HEK293 (cell line): Measurements from ENCODE around the gene CTNNBL1.
A peak's percentile ranks its signal among the peaks of the same experiment; 100 is the strongest.

ENCODE experiments used
- CTCF ChIA-PET: fragments of 350-600 bp; formaldehyde crosslinking; extraction: SDS; loops from one replicate; lab custom pipeline; 2021; ENCODE audit warnings: antibody characterized with exemption; lab: Yijun Ruan, JAX
- POLR2A ChIA-PET: fragments of 300-600 bp; formaldehyde crosslinking; extraction: SDS; loops from one replicate; lab custom pipeline; 2020; ENCODE audit warnings: antibody characterized with exemption, inconsistent platforms; lab: Yijun Ruan, JAX
- H3K27ac ChIP-seq: fragments of 200-500 bp; sonication (Bioruptor generic); 2 replicates; pipeline ENCODE4 v1.5.1; 2014; ENCODE audit warnings: low read depth, low read length, control low read depth, inconsistent platforms; ENCODE audit errors: extremely low read depth
- H3K36me3 ChIP-seq, 2 experiments: fragments of 200-500 bp in 1 of 2; sonication (Bioruptor generic) in 1 of 2; 1 replicate in 1 of 2; 2 replicates in 1 of 2; pipeline ENCODE4 v1.5.1; 2014 to 2017; ENCODE audit warnings: inconsistent platforms in 2 of 2, low read length in 2 of 2; ENCODE audit not compliant: control insufficient read depth in 2 of 2, insufficient read depth in 1 of 2
- H3K4me1 ChIP-seq: fragments of 200-500 bp; sonication (Bioruptor generic); 2 replicates; pipeline ENCODE4 v1.5.1; 2014; ENCODE audit warnings: mild to moderate bottlenecking, low read length, inconsistent platforms; ENCODE audit not compliant: control insufficient read depth, insufficient read depth
- H3K4me3 ChIP-seq: 2 replicates; pipeline ENCODE4 v1.5.1; 2011; ENCODE audit warnings: low read depth, mild to moderate bottlenecking, control low read depth, low read length, moderate library complexity
- H3K9me3 ChIP-seq: fragments of 200-500 bp; sonication (Bioruptor generic); 2 replicates; pipeline ENCODE4 v1.5.1; 2014; ENCODE audit warnings: low read depth, low read length, inconsistent platforms; ENCODE audit not compliant: control insufficient read depth, insufficient read depth
- CTCF ChIP-seq: fragments of 450-650 bp; formaldehyde crosslinking; IDR thresholded peaks from 2 replicates; pipeline ENCODE4 v1.5.1; 2016; ENCODE audit warnings: missing biosample characterization, missing genetic modification characterization
- SCRT1 ChIP-seq: fragments of 450-650 bp; formaldehyde crosslinking; IDR thresholded peaks from 2 replicates; pipeline ENCODE4 v1.5.1; 2016; ENCODE audit warnings: missing biosample characterization, missing genetic modification characterization, borderline replicate concordance
- TCF7L2 ChIP-seq: IDR thresholded peaks from 2 replicates; pipeline ENCODE4 v1.6.1; 2011; ENCODE audit warnings: low read depth, mild to moderate bottlenecking, inconsistent platforms, low read length, moderate library complexity, borderline replicate concordance
- YY2 ChIP-seq: fragments of 450-650 bp; formaldehyde crosslinking; IDR thresholded peaks from 2 replicates; pipeline ENCODE4 v1.5.1; 2016; ENCODE audit warnings: missing biosample characterization, missing genetic modification characterization
- ZBTB8A ChIP-seq: fragments of 450-650 bp; formaldehyde crosslinking; IDR thresholded peaks from 2 replicates; pipeline ENCODE4 v1.5.1; 2016; ENCODE audit warnings: missing biosample characterization, missing genetic modification characterization
- ZNF112 ChIP-seq: fragments of 450-650 bp; formaldehyde crosslinking; IDR thresholded peaks from 2 replicates; pipeline ENCODE4 v1.5.0; 2017; ENCODE audit warnings: missing biosample characterization, missing genetic modification characterization
- ZNF140 ChIP-seq: fragments of 450-650 bp; formaldehyde crosslinking; IDR thresholded peaks from 2 replicates; pipeline ENCODE4 v1.5.1; 2016; ENCODE audit warnings: missing biosample characterization, missing genetic modification characterization
- ZNF146 ChIP-seq: fragments of 450-650 bp; formaldehyde crosslinking; IDR thresholded peaks from 2 replicates; pipeline ENCODE4 v1.5.1; 2016; ENCODE audit warnings: missing biosample characterization, missing genetic modification characterization
- ZNF221 ChIP-seq: fragments of 450-650 bp; formaldehyde crosslinking; IDR thresholded peaks from 2 replicates; pipeline ENCODE4 v1.5.1; 2017; ENCODE audit warnings: missing biosample characterization, missing genetic modification characterization, borderline replicate concordance
- ZNF335 ChIP-seq: fragments of 450-650 bp; formaldehyde crosslinking; conservative IDR thresholded peaks from 2 replicates; pipeline ENCODE4 v1.5.1; 2016; ENCODE audit warnings: missing biosample characterization, missing genetic modification characterization
- ZNF341 ChIP-seq: fragments of 450-650 bp; formaldehyde crosslinking; IDR thresholded peaks from 2 replicates; pipeline ENCODE4; 2016; ENCODE audit warnings: low read depth, missing biosample characterization, missing genetic modification characterization
- ZNF404 ChIP-seq: fragments of 450-650 bp; formaldehyde crosslinking; IDR thresholded peaks from 2 replicates; pipeline ENCODE4 v1.5.1; 2017; ENCODE audit warnings: missing biosample characterization, missing genetic modification characterization
- ZNF510 ChIP-seq: fragments of 450-650 bp; formaldehyde crosslinking; IDR thresholded peaks from 2 replicates; pipeline ENCODE4 v1.5.1; 2018; ENCODE audit warnings: mild to moderate bottlenecking, missing genetic modification characterization, missing biosample characterization; ENCODE audit not compliant: insufficient replicate concordance
- ZNF610 ChIP-seq: fragments of 450-650 bp; formaldehyde crosslinking; IDR thresholded peaks from 2 replicates; pipeline ENCODE4 v1.5.1; 2016; ENCODE audit warnings: missing biosample characterization, missing genetic modification characterization, borderline replicate concordance
- ZNF664 ChIP-seq: fragments of 450-650 bp; formaldehyde crosslinking; IDR thresholded peaks from 2 replicates; pipeline ENCODE4 v1.5.1; 2016; ENCODE audit warnings: missing biosample characterization, missing genetic modification characterization
- ZNF747 ChIP-seq: fragments of 450-650 bp; formaldehyde crosslinking; IDR thresholded peaks from 2 replicates; pipeline ENCODE4 v1.5.1; 2016; ENCODE audit warnings: missing biosample characterization, missing genetic modification characterization
- TF ChIP-seq, protein P1 (sequence below): fragments of 450-650 bp; formaldehyde crosslinking; IDR thresholded peaks from 2 replicates; pipeline ENCODE4 v1.5.1; 2017; ENCODE audit warnings: missing biosample characterization, missing genetic modification characterization
- TF ChIP-seq, protein P2 (sequence below): fragments of 450-650 bp; formaldehyde crosslinking; IDR thresholded peaks from 2 replicates; pipeline ENCODE4 v1.5.1; 2017; ENCODE audit warnings: missing biosample characterization, missing genetic modification characterization
- TF ChIP-seq, protein P3 (sequence below): fragments of 450-650 bp; formaldehyde crosslinking; IDR thresholded peaks from 2 replicates; pipeline ENCODE4 v1.5.1; 2016; ENCODE audit warnings: missing biosample characterization, missing genetic modification characterization
- TF ChIP-seq, protein P4 (sequence below): fragments of 450-650 bp; IDR thresholded peaks from 2 replicates; pipeline ENCODE4 v1.5.1; 2018; ENCODE audit warnings: missing biosample characterization, missing genetic modification characterization

The CTNNBL1 gene

GRCh38 chr20:37741055-37741454 is 47.2 kb downstream of the CTNNBL1 start:
- TF ChIP-seq ZNF610 (no peak), ZNF335 (tag by site-specific recombination) (0 out of 2 replicates have a peak, but pooled peaks have one; percentile 14)
- TF ChIP-seq, protein P1, sequence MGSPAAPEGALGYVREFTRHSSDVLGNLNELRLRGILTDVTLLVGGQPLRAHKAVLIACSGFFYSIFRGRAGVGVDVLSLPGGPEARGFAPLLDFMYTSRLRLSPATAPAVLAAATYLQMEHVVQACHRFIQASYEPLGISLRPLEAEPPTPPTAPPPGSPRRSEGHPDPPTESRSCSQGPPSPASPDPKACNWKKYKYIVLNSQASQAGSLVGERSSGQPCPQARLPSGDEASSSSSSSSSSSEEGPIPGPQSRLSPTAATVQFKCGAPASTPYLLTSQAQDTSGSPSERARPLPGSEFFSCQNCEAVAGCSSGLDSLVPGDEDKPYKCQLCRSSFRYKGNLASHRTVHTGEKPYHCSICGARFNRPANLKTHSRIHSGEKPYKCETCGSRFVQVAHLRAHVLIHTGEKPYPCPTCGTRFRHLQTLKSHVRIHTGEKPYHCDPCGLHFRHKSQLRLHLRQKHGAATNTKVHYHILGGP (tag by site-specific recombination), result no peak
- TF ChIP-seq, protein P2, sequence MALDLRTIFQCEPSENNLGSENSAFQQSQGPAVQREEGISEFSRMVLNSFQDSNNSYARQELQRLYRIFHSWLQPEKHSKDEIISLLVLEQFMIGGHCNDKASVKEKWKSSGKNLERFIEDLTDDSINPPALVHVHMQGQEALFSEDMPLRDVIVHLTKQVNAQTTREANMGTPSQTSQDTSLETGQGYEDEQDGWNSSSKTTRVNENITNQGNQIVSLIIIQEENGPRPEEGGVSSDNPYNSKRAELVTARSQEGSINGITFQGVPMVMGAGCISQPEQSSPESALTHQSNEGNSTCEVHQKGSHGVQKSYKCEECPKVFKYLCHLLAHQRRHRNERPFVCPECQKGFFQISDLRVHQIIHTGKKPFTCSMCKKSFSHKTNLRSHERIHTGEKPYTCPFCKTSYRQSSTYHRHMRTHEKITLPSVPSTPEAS (tag by site-specific recombination), result no peak
- Histone ChIP-seq H3K36me3 (peaks cover 7 to 33% of the 10 kb centered on the region in 2 experiments), H3K4me1 (no peaks in the 10 kb centered on the region), H3K4me3 (no peak overlapping the region), H3K9me3 (no peaks in the 10 kb centered on the region), H3K27ac (no peak overlapping the region)
- ChIA-PET CTCF (no interaction called here), POLR2A (no interaction called here)

DNA sequence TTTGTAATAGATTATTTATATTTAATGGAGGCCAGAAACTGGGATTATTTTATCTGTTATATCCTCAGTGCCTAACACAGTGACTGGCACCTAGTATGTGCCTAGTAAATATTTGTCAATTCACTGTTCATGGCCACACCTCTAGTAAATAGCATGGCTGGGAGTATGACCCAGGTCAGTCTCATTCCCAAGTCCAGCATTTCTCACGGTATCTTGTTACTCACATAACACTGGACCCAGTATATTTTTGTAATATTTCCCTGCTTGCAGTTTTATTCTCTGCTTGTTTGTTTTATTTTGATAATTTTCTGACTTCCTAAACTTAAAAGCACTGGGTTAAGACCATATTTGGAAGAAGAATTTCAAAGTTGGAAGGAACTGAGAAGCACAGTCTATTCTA is 47.7 kb downstream of the CTNNBL1 start:
- POLR2A ChIA-PET, result no interaction called here
- Histone ChIP-seq H3K9me3 (no peaks in the 10 kb centered on the region), H3K4me3 (no peak overlapping the region), H3K4me1 (no peaks in the 10 kb centered on the region), H3K27ac (no peak overlapping the region), H3K36me3 (peaks cover 7 to 36% of the 10 kb centered on the region in 2 experiments)
- CTCF ChIA-PET, result interaction anchor here (1.2 kb wide), 1 partner anchor 16 kb away, joined by 4 read pairs; no protein-coding TSS in a partner anchor
- TF ChIP-seq CTCF (no peak), ZNF221 (no peak), ZNF341 (no peak), ZNF404 (tag by site-specific recombination) (no peak), ZBTB8A (no peak), ZNF510 (tag by site-specific recombination) (no peak), SCRT1 (tag by site-specific recombination) (no peak), ZNF610 (no peak), YY2 (tag by site-specific recombination) (no peak), ZNF747 (tag by site-specific recombination) (no peak), TCF7L2 (no peak), ZNF146 (tag by site-specific recombination) (no peak), ZNF112 (tag by site-specific recombination) (no peak), ZNF664 (no peak), ZNF140 (tag by site-specific recombination) (no peak)
- TF ChIP-seq, protein P3, sequence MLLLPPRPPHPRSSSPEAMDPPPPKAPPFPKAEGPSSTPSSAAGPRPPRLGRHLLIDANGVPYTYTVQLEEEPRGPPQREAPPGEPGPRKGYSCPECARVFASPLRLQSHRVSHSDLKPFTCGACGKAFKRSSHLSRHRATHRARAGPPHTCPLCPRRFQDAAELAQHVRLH (tag by site-specific recombination), result no peak
- TF ChIP-seq, protein P4, sequence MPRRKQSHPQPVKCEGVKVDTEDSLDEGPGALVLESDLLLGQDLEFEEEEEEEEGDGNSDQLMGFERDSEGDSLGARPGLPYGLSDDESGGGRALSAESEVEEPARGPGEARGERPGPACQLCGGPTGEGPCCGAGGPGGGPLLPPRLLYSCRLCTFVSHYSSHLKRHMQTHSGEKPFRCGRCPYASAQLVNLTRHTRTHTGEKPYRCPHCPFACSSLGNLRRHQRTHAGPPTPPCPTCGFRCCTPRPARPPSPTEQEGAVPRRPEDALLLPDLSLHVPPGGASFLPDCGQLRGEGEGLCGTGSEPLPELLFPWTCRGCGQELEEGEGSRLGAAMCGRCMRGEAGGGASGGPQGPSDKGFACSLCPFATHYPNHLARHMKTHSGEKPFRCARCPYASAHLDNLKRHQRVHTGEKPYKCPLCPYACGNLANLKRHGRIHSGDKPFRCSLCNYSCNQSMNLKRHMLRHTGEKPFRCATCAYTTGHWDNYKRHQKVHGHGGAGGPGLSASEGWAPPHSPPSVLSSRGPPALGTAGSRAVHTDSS (tag by site-specific recombination), result no peak
